HepG2 (cell line): ENCODE data around the gene IGF2BP1. TPM values are rescaled to one million over a fixed set of nuclear protein-coding genes. Genes with fewer than 3 reads are reported as not detected.

Experiments
- KAT7 ChIP-seq: IDR thresholded peaks from 2 replicates; pipeline ENCODE4 v1.6.1; 2018; ENCODE audit warnings: borderline replicate concordance, missing compliant biosample characterization
- NRL ChIP-seq: sonication (generic); formaldehyde crosslinking; IDR thresholded peaks from 2 replicates; pipeline ENCODE4 v1.5.0; 2020; ENCODE audit warnings: missing genetic modification reagents, mild to moderate bottlenecking, moderate library complexity, borderline replicate concordance
- TCF12 ChIP-seq, 2 experiments: fragments of 450-650 bp in 1 of 2; sonication (generic) in 1 of 2; formaldehyde crosslinking in 1 of 2; IDR thresholded peaks; 2 replicates each; pipeline versions ENCODE4 v1.6.1 to v1.8.0; 2017 to 2022; ENCODE audit warnings: antibody characterized with exemption in 1 of 2, mild to moderate bottlenecking in 1 of 2, missing genetic modification reagents in 1 of 2, moderate library complexity in 1 of 2
- ZNF577 ChIP-seq: sonication (generic); formaldehyde crosslinking; IDR thresholded peaks from 2 replicates; pipeline ENCODE4 v1.4.0; 2020; ENCODE audit warnings: mild to moderate bottlenecking, low read depth, missing genetic modification reagents, borderline replicate concordance
- polyA plus RNA-seq, 8 experiments: library from polyadenylated mRNA; depleted of rRNA in 3 of 8; stranded (reverse) in 7 of 8; unstranded in 1 of 8; fragments of >200 nt; fragmentation: Illumina TruSeq in 4 of 8; extraction: Trizol in 4 of 8; gene quantifications; 2 replicates each; pipeline versions ENCODE4 v1.2.1 to v1.2.3, GENCODE V29; 2011 to 2016; ENCODE audit warnings: low read depth in 4 of 8, missing spikeins in 1 of 8, mixed read lengths in 1 of 8; ENCODE audit not compliant: insufficient read depth in 1 of 8
- total RNA-seq, 5 experiments: library from RNA; depleted of rRNA; stranded (reverse); fragments of >200 nt; fragmentation: Illumina TruSeq; extraction: Trizol; gene quantifications; 2 replicates each; pipeline ENCODE4 v1.2.3, GENCODE V29; 2016; ENCODE audit warnings: low read depth in 1 of 5
- TF ChIP-seq, protein P1 (sequence below): sonication (generic); formaldehyde crosslinking; IDR thresholded peaks from 2 replicates; pipeline ENCODE4 v1.4.0; 2020; ENCODE audit warnings: mild to moderate bottlenecking, missing genetic modification reagents
- TF ChIP-seq, protein P2 (sequence below): sonication (generic); formaldehyde crosslinking; conservative IDR thresholded peaks from 2 replicates; pipeline ENCODE4 v1.8.0; 2022; ENCODE audit warnings: low read depth, missing genetic modification reagents
- TF ChIP-seq, protein P3 (sequence below): sonication (generic); formaldehyde crosslinking; IDR thresholded peaks from 2 replicates; pipeline ENCODE4 v1.8.1; 2023; ENCODE audit warnings: mild to moderate bottlenecking, inconsistent platforms, moderate library complexity, missing genetic modification reagents, borderline replicate concordance
- TF ChIP-seq, protein P4 (sequence below): sonication (generic); formaldehyde crosslinking; IDR thresholded peaks from 2 replicates; pipeline ENCODE4 v1.5.0; 2020; ENCODE audit warnings: missing genetic modification reagents
- TF ChIP-seq, protein P5 (sequence below): sonication (generic); formaldehyde crosslinking; IDR thresholded peaks from 2 replicates; pipeline ENCODE4 v1.5.0; 2020; ENCODE audit warnings: mild to moderate bottlenecking, missing genetic modification reagents

Gene IGF2BP1
- total and polyA plus RNA-seq, 2 of the 13 experiments (the other 11 are each of a cell fraction or from before 2014, with no cell fraction given): 29.7 to 75.1 TPM

DNA sequence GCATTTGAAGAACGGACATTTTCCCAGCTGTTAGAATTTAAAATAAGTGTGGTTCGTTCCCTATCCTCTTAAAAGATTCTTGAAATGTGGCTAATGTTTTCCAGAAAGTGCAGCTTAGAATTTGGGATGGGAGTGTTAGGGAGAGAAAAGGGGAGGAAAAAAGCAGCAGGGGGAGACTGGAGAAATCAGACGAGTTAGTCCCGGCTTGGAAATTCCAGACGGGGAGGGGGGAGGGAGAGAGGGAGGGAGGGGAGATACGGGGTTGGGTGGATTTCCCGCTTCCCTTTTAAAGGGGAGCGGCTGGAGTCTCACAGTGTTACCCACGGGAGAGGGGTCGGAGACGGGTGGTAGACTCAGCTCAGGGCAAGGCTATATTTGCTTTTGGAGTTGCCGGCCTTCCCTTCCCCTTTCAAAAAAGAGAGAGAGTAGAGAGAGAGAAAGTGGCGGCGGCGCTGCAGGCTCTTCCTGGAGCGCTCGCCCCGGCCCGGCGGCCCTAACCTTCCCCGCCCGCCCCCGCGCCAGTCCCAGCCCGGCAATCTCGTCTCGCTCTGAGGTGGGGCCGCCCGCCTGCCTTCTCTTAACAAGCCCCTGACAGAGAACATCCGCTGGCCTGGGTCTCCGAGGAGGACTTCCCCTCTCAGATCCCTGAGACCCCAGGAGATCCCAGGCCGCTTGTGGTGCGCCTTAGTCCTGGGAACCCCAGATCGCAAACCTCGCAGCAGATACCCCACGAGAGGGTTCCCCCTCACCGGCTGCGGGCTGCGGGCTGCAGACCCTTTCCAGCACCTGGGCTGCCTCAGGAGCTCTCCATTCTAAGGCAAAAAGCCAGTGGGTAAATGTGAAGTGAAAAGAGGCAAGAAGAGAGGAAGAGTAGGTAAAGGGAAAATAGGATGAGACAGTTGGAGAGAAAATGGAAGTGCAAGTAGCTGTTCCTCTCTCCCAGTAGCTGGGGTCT is 6.6 kb downstream of the IGF2BP1 start (continued):
- TF ChIP-seq TCF12 (IDR thresholded peaks at IDR 0.05): no peak
- TF ChIP-seq TCF12 (CRISPR knock-in tag; IDR thresholded peaks at IDR 0.05): no peak
- TF ChIP-seq, protein P1, sequence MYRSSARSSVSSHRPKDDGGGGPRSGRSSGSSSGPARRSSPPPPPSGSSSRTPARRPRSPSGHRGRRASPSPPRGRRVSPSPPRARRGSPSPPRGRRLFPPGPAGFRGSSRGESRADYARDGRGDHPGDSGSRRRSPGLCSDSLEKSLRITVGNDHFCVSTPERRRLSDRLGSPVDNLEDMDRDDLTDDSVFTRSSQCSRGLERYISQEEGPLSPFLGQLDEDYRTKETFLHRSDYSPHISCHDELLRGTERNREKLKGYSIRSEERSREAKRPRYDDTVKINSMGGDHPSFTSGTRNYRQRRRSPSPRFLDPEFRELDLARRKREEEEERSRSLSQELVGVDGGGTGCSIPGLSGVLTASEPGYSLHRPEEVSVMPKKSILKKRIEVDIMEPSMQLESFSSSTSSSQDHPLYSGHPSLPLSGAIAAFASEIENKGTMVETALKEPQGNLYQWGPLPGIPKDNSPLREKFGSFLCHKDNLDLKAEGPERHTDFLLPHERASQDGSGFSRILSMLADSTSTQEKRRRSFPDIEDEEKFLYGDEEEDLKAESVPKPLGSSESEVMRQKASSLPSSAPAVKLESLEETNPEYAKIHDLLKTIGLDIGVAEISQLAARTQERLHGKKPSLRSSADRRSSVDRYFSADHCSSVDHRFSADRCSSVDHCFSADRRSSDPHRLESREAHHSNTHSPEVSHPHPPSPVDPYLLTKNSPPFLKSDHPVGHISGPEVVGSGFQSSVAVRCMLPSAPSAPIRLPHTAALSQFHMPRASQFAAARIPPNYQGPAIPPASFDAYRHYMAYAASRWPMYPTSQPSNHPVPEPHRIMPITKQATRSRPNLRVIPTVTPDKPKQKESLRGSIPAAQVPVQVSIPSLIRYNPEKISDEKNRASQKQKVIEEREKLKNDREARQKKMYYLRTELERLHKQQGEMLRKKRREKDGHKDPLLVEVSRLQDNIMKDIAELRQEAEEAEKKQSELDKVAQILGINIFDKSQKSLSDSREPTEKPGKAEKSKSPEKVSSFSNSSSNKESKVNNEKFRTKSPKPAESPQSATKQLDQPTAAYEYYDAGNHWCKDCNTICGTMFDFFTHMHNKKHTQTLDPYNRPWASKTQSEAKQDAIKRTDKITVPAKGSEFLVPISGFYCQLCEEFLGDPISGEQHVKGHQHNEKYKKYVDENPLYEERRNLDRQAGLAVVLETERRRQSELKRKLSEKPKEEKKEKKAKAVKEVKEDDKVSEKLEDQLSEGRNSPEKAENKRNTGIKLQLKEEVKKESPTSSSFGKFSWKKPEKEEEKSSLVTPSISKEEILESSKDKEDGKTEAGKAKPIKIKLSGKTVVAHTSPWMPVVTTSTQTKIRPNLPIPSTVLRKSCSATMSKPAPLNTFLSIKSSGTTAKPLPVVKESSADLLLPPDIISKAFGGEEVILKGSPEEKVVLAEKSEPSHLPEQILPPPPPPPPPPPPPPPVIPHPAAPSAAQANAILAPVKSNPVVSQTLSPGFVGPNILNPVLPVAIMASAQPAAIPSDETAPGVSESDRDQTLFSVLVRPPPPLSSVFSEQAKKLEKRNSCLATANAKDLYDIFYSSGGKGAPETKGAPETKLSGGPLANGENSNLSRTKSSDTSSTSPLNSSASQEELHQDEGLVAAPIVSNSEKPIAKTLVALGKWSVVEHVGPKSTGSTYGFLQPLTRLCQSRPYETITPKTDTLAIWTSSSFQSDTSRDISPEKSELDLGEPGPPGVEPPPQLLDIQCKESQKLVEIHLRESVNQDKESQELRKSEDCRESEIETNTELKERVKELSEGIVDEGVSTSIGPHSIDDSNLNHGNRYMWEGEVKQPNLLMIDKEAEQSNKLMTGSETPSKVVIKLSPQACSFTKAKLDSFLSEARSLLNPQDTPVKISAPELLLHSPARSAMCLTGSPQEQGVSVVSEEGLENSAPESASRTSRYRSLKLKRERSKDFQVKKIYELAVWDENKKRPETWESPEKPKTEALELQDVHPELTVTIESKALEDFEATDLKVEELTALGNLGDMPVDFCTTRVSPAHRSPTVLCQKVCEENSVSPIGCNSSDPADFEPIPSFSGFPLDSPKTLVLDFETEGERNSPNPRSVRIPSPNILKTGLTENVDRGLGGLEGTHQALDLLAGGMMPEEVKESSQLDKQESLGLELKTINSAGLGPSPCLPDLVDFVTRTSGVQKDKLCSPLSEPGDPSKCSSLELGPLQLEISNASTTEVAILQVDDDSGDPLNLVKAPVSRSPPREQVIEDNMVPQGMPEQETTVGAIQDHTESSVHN (CRISPR knock-in tag): no peak
- TF ChIP-seq, protein P2, sequence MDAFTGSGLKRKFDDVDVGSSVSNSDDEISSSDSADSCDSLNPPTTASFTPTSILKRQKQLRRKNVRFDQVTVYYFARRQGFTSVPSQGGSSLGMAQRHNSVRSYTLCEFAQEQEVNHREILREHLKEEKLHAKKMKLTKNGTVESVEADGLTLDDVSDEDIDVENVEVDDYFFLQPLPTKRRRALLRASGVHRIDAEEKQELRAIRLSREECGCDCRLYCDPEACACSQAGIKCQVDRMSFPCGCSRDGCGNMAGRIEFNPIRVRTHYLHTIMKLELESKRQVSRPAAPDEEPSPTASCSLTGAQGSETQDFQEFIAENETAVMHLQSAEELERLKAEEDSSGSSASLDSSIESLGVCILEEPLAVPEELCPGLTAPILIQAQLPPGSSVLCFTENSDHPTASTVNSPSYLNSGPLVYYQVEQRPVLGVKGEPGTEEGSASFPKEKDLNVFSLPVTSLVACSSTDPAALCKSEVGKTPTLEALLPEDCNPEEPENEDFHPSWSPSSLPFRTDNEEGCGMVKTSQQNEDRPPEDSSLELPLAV (CRISPR knock-in tag): no peak
- TF ChIP-seq, protein P3, sequence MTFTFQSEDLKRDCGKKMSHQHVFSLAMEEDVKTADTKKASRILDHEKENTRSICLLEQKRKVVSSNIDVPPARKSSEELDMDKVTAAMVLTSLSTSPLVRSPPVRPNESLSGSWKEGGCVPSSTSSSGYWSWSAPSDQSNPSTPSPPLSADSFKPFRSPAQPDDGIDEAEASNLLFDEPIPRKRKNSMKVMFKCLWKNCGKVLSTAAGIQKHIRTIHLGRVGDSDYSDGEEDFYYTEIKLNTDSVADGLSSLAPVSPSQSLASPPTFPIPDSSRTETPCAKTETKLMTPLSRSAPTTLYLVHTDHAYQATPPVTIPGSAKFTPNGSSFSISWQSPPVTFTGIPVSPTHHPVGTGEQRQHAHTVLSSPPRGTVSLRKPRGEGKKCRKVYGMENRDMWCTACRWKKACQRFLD (CRISPR knock-in tag): peak; percentile 60; the same call in 1 of the 2 replicates
- TF ChIP-seq, protein P4, sequence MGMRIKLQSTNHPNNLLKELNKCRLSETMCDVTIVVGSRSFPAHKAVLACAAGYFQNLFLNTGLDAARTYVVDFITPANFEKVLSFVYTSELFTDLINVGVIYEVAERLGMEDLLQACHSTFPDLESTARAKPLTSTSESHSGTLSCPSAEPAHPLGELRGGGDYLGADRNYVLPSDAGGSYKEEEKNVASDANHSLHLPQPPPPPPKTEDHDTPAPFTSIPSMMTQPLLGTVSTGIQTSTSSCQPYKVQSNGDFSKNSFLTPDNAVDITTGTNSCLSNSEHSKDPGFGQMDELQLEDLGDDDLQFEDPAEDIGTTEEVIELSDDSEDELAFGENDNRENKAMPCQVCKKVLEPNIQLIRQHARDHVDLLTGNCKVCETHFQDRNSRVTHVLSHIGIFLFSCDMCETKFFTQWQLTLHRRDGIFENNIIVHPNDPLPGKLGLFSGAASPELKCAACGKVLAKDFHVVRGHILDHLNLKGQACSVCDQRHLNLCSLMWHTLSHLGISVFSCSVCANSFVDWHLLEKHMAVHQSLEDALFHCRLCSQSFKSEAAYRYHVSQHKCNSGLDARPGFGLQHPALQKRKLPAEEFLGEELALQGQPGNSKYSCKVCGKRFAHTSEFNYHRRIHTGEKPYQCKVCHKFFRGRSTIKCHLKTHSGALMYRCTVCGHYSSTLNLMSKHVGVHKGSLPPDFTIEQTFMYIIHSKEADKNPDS: no peak
- TF ChIP-seq KAT7 (CRISPR knock-in tag): peak; percentile 87; the same call in 1 of the 2 replicates
- TF ChIP-seq, protein P5, sequence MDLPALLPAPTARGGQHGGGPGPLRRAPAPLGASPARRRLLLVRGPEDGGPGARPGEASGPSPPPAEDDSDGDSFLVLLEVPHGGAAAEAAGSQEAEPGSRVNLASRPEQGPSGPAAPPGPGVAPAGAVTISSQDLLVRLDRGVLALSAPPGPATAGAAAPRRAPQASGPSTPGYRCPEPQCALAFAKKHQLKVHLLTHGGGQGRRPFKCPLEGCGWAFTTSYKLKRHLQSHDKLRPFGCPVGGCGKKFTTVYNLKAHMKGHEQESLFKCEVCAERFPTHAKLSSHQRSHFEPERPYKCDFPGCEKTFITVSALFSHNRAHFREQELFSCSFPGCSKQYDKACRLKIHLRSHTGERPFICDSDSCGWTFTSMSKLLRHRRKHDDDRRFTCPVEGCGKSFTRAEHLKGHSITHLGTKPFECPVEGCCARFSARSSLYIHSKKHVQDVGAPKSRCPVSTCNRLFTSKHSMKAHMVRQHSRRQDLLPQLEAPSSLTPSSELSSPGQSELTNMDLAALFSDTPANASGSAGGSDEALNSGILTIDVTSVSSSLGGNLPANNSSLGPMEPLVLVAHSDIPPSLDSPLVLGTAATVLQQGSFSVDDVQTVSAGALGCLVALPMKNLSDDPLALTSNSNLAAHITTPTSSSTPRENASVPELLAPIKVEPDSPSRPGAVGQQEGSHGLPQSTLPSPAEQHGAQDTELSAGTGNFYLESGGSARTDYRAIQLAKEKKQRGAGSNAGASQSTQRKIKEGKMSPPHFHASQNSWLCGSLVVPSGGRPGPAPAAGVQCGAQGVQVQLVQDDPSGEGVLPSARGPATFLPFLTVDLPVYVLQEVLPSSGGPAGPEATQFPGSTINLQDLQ (CRISPR knock-in tag): no peak; the same call in 1 of the 2 replicates
- TF ChIP-seq NRL (CRISPR knock-in tag): peak; percentile 50; the same call in 1 of the 2 replicates
- TF ChIP-seq ZNF577: no peak
